Kidney (tissue), 14 donors: ENCODE results near the gene ZNF438. TPM values are rescaled to one million over a fixed set of nuclear protein-coding genes. Genes with fewer than 3 reads are reported as not detected.

Experiments used
- DNase-seq, 5 donors: peaks; one replicate each; pipeline ENCODE4 v3.0.0-alpha.2; 2013 to 2020
- FAIRE-seq: peaks from 2 replicates; lab custom pipeline; 2012; peaks lifted over from hg19 to GRCh38; lab: Jason Lieb, UNC
- H3K27ac ChIP-seq, 2 donors: one replicate each; pipeline ENCODE4 v1.7.0; 2013; ENCODE audit warnings: low read depth in 2 of 2, low read length in 2 of 2, inconsistent platforms in 1 of 2
- H3K27me3 ChIP-seq: one replicate; pipeline ENCODE4 v1.7.1; 2013; ENCODE audit warnings: low read length, inconsistent platforms; ENCODE audit not compliant: control insufficient read depth, insufficient read depth
- H3K36me3 ChIP-seq, 3 donors: one replicate each; pipeline versions ENCODE4 v1.7.0 to v1.7.1; 2013; ENCODE audit warnings: low read length in 3 of 3, control low read depth in 1 of 3, inconsistent platforms in 1 of 3; ENCODE audit not compliant: insufficient read depth in 3 of 3, control insufficient read depth in 2 of 3
- H3K4me1 ChIP-seq, 3 donors: one replicate each; pipeline versions ENCODE4 v1.7.0 to v1.7.1; 2013; ENCODE audit warnings: low read length in 3 of 3, inconsistent platforms in 1 of 3, low read depth in 1 of 3; ENCODE audit not compliant: control insufficient read depth in 2 of 3, insufficient read depth in 2 of 3
- H3K4me3 ChIP-seq, 3 donors: one replicate each; pipeline versions ENCODE4 v1.7.0 to v1.8.1; 2013; ENCODE audit warnings: low read length in 3 of 3, control low read depth in 1 of 3, inconsistent platforms in 1 of 3
- H3K9ac ChIP-seq, 3 donors: one replicate each; pipeline versions ENCODE4 v1.7.0 to v1.7.1; 2013; ENCODE audit warnings: low read length in 3 of 3, control low read depth in 1 of 3, inconsistent platforms in 1 of 3
- H3K9me3 ChIP-seq, 3 donors: one replicate each; pipeline versions ENCODE4 v1.7.0 to v1.7.1; 2013; ENCODE audit warnings: low read length in 3 of 3, control low read depth in 1 of 3, inconsistent platforms in 1 of 3; ENCODE audit not compliant: control insufficient read depth in 2 of 3, insufficient read depth in 1 of 3
- CTCF ChIP-seq: IDR thresholded peaks from 3 replicates; pipeline ENCODE4 v1.5.1; 2012; ENCODE audit warnings: mild to moderate bottlenecking, moderate library complexity, borderline replicate concordance; ENCODE audit not compliant: insufficient read depth; ENCODE audit errors: extremely low read depth
- intact Hi-C: fragments of 100-400 bp; cut with DNase I; formaldehyde crosslinking; loops from one replicate; pipeline ENCODE4 v1.11.1; 2022
- polyA plus RNA-seq: library from polyadenylated mRNA; stranded (reverse); fragments of 350-450 nt; fragmentation: Illumina TruSeq; extraction: RNeasy Lipid Tissue Mini Kit (QIAGEN cat#74804); gene quantifications from one replicate; pipeline ENCODE4 v1.2.3, GENCODE V29; 2014; ENCODE audit warnings: low read depth, low replicate concordance; ENCODE audit not compliant: insufficient read depth
- total RNA-seq: library from RNA; stranded (reverse); fragmentation: NEBNext Ultra II Directional; extraction: Animal tissue kit (Norgen Biotek cat#: 25700); gene quantifications from one replicate; pipeline ENCODE4 v1.2.1, GENCODE V29; 2021
- donor health status: control.
- donor health status: control.
- donor health status: control.
- donor health status: control.
- donor health status: control.
- donor health status: DM: yes; HTN: yes; CAD: no.
- donor health status: Normal renal cell carcinoma (clear cell type).

The ZNF438 gene
- total and polyA plus RNA-seq, 2 donors from 2014 or later: 5.9 to 9.9 TPM

- no peak overlapping the region for H3K9ac ChIP-seq
- no peak overlapping the region for H3K27ac ChIP-seq
These were observed 21.6 kb downstream of the ZNF438 start for GRCh38 chr10:31010062-31010461.

GRCh38 chr10:31005895-31006294, 25.8 kb downstream of the ZNF438 start:
- DNase-seq (no peak), FAIRE-seq (no peak)
- H3K9me3 ChIP-seq: no peaks in the 10 kb centered on the region
- TF ChIP-seq CTCF: no peak
- no peak overlapping the region for H3K4me3 ChIP-seq
- no peaks in the 10 kb centered on the region for H3K36me3 ChIP-seq
- H3K4me1 ChIP-seq: peaks cover 0 to under 1% (median 0%) of the 10 kb centered on the region in 3 donors
- H3K27me3 ChIP-seq: no peaks in the 10 kb centered on the region
- no peak overlapping the region for H3K9ac ChIP-seq
- no peak overlapping the region for H3K27ac ChIP-seq
- intact Hi-C loops: no loop called here

More at GRCh38 chr10:31010062-31010461, 21.6 kb downstream of the ZNF438 start:
- DNase-seq: no peak
- Histone ChIP-seq H3K27me3 (no peaks in the 10 kb centered on the region), H3K9me3 (no peaks in the 10 kb centered on the region), H3K36me3 (no peaks in the 10 kb centered on the region), H3K4me1 (peaks cover 0 to 5% (median 0%) of the 10 kb centered on the region in 3 donors), H3K4me3 (no peak overlapping the region)
- no peak for FAIRE-seq
- intact Hi-C loops: no loop called here
- TF ChIP-seq CTCF: no peak

- Histone ChIP-seq H3K27me3 (no peaks in the 10 kb centered on the region), H3K9ac (no peak overlapping the region), H3K4me3 (no peak overlapping the region), H3K4me1 (no peaks in the 10 kb centered on the region), H3K9me3 (no peaks in the 10 kb centered on the region), H3K36me3 (no peaks in the 10 kb centered on the region), H3K27ac (no peak overlapping the region)
- intact Hi-C loops: no loop called here
- DNase-seq: no peak
- TF ChIP-seq CTCF: no peak
- FAIRE-seq: no peak
These were observed 27.0 kb downstream of the ZNF438 start for GRCh38 chr10:31004611-31005193.

- no peak overlapping the region for H3K9ac ChIP-seq
- peaks cover 0 to 4% (median 0%) of the 10 kb centered on the region in 3 donors for H3K4me1 ChIP-seq
- H3K4me3 ChIP-seq: no peak overlapping the region
- no peak for DNase-seq
- no peaks in the 10 kb centered on the region for H3K27me3 ChIP-seq
- no peak overlapping the region for H3K27ac ChIP-seq
- no peaks in the 10 kb centered on the region for H3K9me3 ChIP-seq
- no peak for FAIRE-seq
- intact Hi-C loops: no loop called here
- TF ChIP-seq CTCF: no peak
- H3K36me3 ChIP-seq: no peaks in the 10 kb centered on the region
These were observed 29.9 kb downstream of the ZNF438 start for GRCh38 chr10:31001740-31002139.
